HG03108 (cell line): ENCODE measurements around the gene CITED2.
"Not testable (repeated sequence)": the region's sequence is repeated elsewhere in the genome, so short reads cannot be mapped to it uniquely, and the experiment has no call there.

Source experiments
- ATAC-seq: cut with Tn5 transposase; IDR thresholded peaks from one replicate; pipeline ENCODE4 v1.9.1; 2021; ENCODE audit warnings: moderate library complexity; ENCODE audit not compliant: unreplicated experiment

CITED2 gene

DNA sequence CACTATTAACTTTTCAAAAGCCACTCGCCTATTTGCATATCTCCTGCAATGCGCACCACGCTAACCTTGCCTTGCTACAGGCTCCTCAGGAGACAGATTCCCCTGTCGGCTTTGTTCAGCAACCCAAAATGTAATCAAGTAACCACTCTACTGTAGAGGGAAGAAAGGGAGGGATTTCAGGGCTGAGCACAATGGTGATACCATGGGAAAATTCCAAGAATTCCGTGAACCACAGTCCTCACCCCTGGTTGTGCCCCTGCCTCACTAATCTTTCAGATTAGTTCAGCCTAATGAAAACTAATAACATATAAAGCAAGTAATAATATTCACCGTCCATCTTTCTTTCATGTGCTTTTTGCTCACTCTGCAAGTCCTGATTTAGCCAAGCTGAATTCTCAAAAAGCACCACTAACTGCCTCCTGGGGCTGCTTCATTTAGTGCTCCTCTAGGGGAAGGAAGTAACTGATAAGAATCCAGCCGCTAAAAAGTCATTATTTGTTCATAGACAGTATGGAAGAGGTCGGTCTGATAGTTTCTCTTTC is 6.6 kb downstream of the CITED2 start:
- ATAC-seq: no peak

DNA sequence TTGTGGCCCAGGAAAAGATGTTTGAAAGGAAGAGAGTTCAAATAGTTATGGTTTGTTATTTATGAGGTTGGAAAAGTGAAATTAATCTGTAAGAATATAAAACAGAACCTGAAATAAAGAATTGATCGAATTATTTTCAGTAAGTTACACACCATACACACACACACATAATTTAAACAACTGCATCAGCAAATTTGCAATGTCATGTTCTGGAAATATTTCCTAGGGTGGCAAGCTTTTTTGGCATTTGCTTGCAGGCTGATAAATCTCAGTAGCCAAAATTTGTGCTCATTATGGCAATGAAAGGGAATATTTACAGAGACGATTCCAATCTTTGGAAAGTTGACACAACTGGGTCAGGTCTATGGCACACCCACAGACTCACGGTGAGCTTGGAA is 9.5 kb downstream of the CITED2 start:
- no peak for ATAC-seq

DNA sequence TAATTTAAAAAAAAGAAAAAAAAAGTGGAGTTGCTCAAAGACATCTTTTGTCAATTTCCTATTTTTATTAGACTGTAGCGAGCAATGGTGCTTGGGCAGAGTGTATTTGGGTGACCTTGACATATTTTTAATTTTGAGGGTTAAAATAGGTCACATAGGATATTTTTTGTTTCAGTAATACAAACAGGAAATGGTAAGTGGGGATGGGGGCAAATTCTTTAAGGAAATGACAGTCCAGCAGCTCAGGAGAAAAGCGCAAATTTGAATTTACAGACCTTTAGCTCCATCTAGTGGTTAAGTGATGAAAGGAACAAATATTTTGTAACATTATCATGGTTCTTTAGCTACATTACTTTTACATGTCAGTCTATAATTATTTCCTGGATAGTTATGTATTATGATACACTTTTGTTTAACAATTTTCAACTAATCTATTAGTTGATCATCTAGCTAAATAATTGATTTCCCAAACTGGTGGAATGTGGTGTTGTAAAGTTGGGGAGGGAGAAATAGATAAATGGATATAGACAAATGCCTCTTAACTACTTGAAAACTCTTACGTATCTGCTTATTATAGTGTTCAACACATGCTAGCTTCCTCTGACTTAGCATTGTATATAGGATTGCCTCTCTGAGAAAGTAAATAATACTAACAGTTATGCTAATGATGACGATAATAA is 10.0 kb downstream of the CITED2 start:
- ATAC-seq: no peak

- ATAC-seq: not testable (repeated sequence)
Measured at GRCh38 chr6:139363797-139364196, 10.7 kb downstream of the CITED2 start.

GRCh38 chr6:139363123-139363522 is 11.3 kb downstream of the CITED2 start:
- not testable (repeated sequence) for ATAC-seq

DNA sequence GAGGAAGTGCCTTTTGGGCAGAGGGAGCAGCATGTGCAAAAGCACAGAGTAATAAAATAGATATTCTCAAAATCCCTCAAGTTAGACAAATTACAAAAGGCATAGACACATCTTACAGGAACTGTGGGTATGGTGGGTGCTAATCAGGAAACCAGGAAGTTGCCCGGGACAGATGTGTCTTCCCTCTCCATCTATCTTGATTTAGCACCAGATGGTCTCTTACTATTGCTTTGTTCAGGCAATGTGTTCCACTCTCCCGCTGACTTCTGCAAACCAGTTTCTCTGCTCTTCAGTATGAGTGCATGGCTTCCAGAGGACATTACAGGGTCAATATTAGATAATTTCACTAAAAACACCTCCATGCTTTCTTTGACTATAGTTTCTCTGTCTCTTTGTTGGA is 13.2 kb downstream of the CITED2 start:
- ATAC-seq: no peak

GRCh38 chr6:139356924-139357323 is 17.5 kb downstream of the CITED2 start:
- no peak for ATAC-seq

DNA sequence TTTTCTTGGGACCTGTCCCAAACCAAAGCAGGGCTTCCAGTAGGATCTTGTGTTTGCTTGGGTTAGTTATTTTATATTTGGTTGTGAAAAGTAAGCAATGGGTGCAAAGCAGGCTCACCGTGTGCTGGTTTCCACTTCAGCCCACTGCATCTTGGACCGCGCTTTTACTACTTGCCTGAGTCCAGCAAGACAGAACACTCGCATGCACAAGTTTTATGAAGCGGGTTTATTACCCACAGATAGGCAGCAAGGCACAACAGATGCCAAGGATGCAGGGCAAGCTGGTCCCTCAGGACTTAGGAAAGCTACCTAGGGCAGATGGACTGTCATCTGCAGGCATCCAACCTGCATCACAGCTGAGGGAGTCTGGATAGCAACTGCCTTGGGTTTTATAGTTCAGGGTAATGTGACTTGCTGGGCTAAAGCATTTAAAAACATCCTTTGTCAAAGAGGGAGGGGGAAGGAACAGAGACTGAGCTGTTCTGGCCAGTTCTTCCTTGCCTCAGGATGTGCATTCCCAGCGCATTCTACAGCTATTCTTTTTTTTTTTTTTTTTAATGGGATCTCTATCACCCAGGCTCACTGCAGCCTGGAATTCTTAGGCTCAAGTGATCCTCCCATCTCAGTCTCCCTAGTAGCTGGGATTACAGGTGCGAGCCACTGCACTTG is 18.5 kb downstream of the CITED2 start:
- no peak for ATAC-seq

DNA sequence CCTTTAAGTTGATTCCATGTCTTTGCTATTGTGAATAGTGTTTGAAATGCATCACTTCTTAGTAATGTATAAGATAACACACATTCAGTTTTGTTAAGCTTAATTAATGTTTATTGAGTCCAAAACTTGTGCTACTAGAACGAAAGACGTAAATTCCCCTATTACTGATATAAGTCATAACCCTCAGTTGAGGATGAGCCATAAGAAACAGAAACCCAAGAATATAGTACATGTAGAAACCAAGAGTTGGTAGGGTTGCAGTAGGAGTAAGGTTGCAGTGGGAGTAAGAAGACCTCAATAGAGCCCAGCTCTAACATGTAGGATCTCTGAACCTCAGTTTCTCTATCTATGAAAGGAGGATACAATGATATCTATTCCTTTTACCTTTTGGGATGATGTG is 19.3 kb downstream of the CITED2 start:
- no peak for ATAC-seq

DNA sequence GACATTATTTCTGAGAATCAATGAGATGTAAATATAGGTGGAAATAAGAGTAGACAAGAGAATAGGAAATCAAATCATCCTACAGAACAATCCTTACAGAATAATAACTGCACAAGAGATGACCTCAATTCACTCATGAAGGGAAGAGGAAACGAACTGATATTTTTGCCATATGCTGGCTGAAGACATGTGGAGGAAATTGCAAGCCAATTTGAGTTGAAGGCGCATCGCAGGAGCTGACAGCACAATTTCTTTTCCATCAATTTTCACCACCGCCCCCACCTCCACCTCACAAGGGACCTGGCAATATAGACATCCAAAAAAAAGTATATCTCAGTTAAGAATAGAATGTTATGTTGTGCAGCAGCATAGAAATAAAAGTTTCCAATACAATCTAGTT is 20.3 kb downstream of the CITED2 start:
- no peak for ATAC-seq

GRCh38 chr6:139349464-139350020 is 24.9 kb downstream of the CITED2 start:
- ATAC-seq: no peak

DNA sequence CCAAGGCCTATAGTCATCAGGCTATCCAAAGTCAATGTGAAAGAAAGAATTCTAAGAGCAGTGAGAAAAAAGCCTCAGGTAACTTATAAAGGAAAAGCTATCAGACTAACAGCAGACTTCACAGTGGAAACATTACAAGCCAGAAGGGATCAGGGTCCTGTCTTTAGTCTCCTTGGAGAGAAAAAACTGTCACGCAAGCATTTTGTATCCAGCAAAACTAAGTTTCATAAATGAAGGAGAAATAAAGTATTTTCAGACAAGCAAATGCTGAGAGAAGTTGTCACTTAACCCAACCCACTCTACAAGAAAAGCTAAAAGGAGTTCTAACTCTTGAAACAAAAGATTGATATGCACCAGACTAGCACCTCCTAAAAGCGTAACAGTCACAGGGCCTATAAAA is 28.1 kb downstream of the CITED2 start:
- ATAC-seq: no peak

- ATAC-seq: no peak
Measured at GRCh38 chr6:139344186-139344963, 30.1 kb downstream of the CITED2 start.

DNA sequence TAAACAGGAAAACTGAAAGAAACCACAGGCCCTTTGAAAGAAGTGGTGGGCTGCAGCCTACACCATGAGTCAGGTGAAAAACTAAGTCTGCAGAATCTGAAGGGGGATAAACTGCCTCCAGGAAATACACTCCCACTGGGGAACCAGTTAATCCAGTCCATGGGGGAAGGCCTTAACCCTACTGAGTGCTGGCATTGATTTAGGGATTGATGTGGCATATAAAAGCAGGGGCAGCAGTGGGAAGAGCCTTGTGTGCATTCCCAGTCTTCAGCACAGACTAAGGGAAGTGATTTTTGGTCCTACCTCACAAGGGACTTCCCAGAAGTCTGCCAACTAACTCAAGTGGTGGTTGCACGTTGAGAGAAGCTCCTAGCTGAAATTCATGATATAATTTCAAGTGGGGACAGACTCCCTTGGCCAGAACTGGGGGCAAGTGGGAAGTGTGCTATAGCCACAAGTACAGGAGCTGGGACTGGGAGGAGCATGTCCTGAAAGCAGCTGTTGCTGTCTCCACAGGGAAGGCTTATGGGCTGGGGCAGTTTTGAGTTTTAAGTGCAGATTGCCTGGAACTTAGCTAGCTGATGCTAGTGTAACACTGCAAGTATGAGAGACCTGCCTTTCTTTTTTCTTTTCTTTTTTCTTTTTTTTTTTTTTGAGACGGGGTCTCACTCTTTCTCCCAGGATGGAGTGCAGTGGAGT is 31.2 kb downstream of the CITED2 start:
- no peak for ATAC-seq

DNA sequence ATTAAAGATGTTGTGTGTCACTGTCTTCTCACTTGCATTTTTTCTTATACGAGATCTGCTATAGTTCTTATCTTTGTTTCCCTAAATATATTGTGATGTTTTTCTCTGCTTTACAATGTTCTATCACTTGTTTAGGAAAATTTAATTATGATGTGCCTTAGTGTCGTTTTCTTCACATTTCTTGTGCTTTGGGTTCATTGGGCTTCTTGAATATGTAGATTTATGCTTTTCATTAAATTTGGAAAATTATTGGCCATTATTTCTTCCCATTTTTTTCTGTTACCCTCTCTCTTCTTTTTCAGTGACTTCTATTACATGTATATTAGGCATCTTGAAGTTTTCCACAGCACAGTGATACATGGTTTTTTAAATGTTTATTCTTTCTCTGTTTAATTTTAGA is 33.4 kb downstream of the CITED2 start:
- no peak for ATAC-seq

- ATAC-seq: no peak
Measured at GRCh38 chr6:139338795-139339194, 35.7 kb downstream of the CITED2 start.

GRCh38 chr6:139337830-139338229 is 36.6 kb downstream of the CITED2 start:
- ATAC-seq: no peak

GRCh38 chr6:139337001-139337400 is 37.4 kb downstream of the CITED2 start:
- ATAC-seq: no peak

GRCh38 chr6:139336488-139336887 is 38.0 kb downstream of the CITED2 start:
- ATAC-seq: no peak

GRCh38 chr6:139335447-139336210 is 38.8 kb downstream of the CITED2 start:
- no peak for ATAC-seq
